HEK293 (cell line): ENCODE data around the gene CIART.
A peak's percentile ranks its signal among the peaks of the same experiment; 100 is the strongest.

Experiments used
- GFI1B ChIP-seq: fragments of 450-650 bp; formaldehyde crosslinking; IDR thresholded peaks from 2 replicates; pipeline ENCODE4 v1.5.1; 2016; ENCODE audit warnings: missing biosample characterization, missing genetic modification characterization
- IKZF3 ChIP-seq: fragments of 450-650 bp; IDR thresholded peaks from 2 replicates; pipeline ENCODE4 v1.5.0; 2018; ENCODE audit warnings: missing biosample characterization, mild to moderate bottlenecking, missing genetic modification characterization, moderate library complexity
- MYNN ChIP-seq: fragments of 450-650 bp; formaldehyde crosslinking; IDR thresholded peaks from 2 replicates; pipeline ENCODE4 v1.5.1; 2016; ENCODE audit warnings: missing biosample characterization, missing genetic modification characterization, borderline replicate concordance
- PRDM1 ChIP-seq: fragments of 450-650 bp; formaldehyde crosslinking; IDR thresholded peaks from 2 replicates; pipeline ENCODE4; 2016; ENCODE audit warnings: missing biosample characterization, missing genetic modification characterization
- RBAK ChIP-seq: fragments of 450-650 bp; formaldehyde crosslinking; IDR thresholded peaks from 2 replicates; pipeline ENCODE4 v1.5.1; 2016; ENCODE audit warnings: missing biosample characterization, missing genetic modification characterization
- SP7 ChIP-seq: fragments of 450-650 bp; formaldehyde crosslinking; IDR thresholded peaks from 2 replicates; pipeline ENCODE4 v1.5.1; 2016; ENCODE audit warnings: missing biosample characterization, missing genetic modification characterization
- YY2 ChIP-seq: fragments of 450-650 bp; formaldehyde crosslinking; IDR thresholded peaks from 2 replicates; pipeline ENCODE4 v1.5.1; 2016; ENCODE audit warnings: missing biosample characterization, missing genetic modification characterization
- ZBTB1 ChIP-seq: fragments of 450-650 bp; formaldehyde crosslinking; IDR thresholded peaks from 2 replicates; pipeline ENCODE4 v1.5.1; 2016; ENCODE audit warnings: missing biosample characterization, missing genetic modification characterization
- ZBTB20 ChIP-seq: fragments of 450-650 bp; formaldehyde crosslinking; IDR thresholded peaks from 2 replicates; pipeline ENCODE4 v1.5.1; 2016; ENCODE audit warnings: missing biosample characterization, missing genetic modification characterization
- ZFHX2 ChIP-seq: fragments of 450-650 bp; formaldehyde crosslinking; conservative IDR thresholded peaks from 2 replicates; pipeline ENCODE4 v1.5.1; 2016; ENCODE audit warnings: missing biosample characterization, missing genetic modification characterization
- ZNF10 ChIP-seq: fragments of 450-650 bp; formaldehyde crosslinking; IDR thresholded peaks from 2 replicates; pipeline ENCODE4 v1.5.1; 2017; ENCODE audit warnings: missing biosample characterization, missing genetic modification characterization
- ZNF133 ChIP-seq: fragments of 450-650 bp; formaldehyde crosslinking; IDR thresholded peaks from 2 replicates; pipeline ENCODE4 v1.5.1; 2016; ENCODE audit warnings: missing biosample characterization, missing genetic modification characterization
- ZNF138 ChIP-seq: fragments of 450-650 bp; formaldehyde crosslinking; IDR thresholded peaks from 2 replicates; pipeline ENCODE4 v1.5.1; 2016; ENCODE audit warnings: missing biosample characterization, missing genetic modification characterization, borderline replicate concordance
- ZNF146 ChIP-seq: fragments of 450-650 bp; formaldehyde crosslinking; IDR thresholded peaks from 2 replicates; pipeline ENCODE4 v1.5.1; 2016; ENCODE audit warnings: missing biosample characterization, missing genetic modification characterization
- ZNF155 ChIP-seq: fragments of 450-650 bp; formaldehyde crosslinking; IDR thresholded peaks from 2 replicates; pipeline ENCODE4 v1.5.1; 2016; ENCODE audit warnings: missing biosample characterization, missing genetic modification characterization
- ZNF175 ChIP-seq: fragments of 450-650 bp; formaldehyde crosslinking; IDR thresholded peaks from 2 replicates; pipeline ENCODE4 v1.5.1; 2016; ENCODE audit warnings: missing biosample characterization, missing genetic modification characterization
- ZNF184 ChIP-seq: fragments of 450-650 bp; IDR thresholded peaks from 2 replicates; pipeline ENCODE4 v1.5.1; 2018; ENCODE audit warnings: missing biosample characterization, mild to moderate bottlenecking, missing genetic modification characterization
- ZNF202 ChIP-seq: fragments of 450-650 bp; formaldehyde crosslinking; IDR thresholded peaks from 2 replicates; pipeline ENCODE4 v1.5.1; 2016; ENCODE audit warnings: missing biosample characterization, missing genetic modification characterization, borderline replicate concordance
- ZNF354C ChIP-seq: fragments of 450-650 bp; formaldehyde crosslinking; IDR thresholded peaks from 2 replicates; pipeline ENCODE4 v1.5.1; 2016; ENCODE audit warnings: missing biosample characterization, missing genetic modification characterization, low read depth, borderline replicate concordance
- ZNF362 ChIP-seq: fragments of 450-650 bp; formaldehyde crosslinking; IDR thresholded peaks from 2 replicates; pipeline ENCODE4 v1.5.1; 2016; ENCODE audit warnings: missing biosample characterization, missing genetic modification characterization
- ZNF391 ChIP-seq: fragments of 450-650 bp; formaldehyde crosslinking; IDR thresholded peaks from 2 replicates; pipeline ENCODE4 v1.5.1; 2016; ENCODE audit warnings: low read depth, missing biosample characterization, missing genetic modification characterization, borderline replicate concordance
- ZNF394 ChIP-seq: fragments of 450-650 bp; formaldehyde crosslinking; IDR thresholded peaks from 2 replicates; pipeline ENCODE4 v1.5.1; 2016; ENCODE audit warnings: missing biosample characterization, missing genetic modification characterization, mild to moderate bottlenecking, moderate library complexity, borderline replicate concordance
- ZNF530 ChIP-seq: fragments of 450-650 bp; formaldehyde crosslinking; IDR thresholded peaks from 2 replicates; pipeline ENCODE4 v1.5.1; 2016; ENCODE audit warnings: low read depth, missing biosample characterization, missing genetic modification characterization
- ZNF548 ChIP-seq: fragments of 450-650 bp; formaldehyde crosslinking; IDR thresholded peaks from 2 replicates; pipeline ENCODE4 v1.5.1; 2016; ENCODE audit warnings: missing biosample characterization, missing genetic modification characterization
- ZNF561 ChIP-seq: fragments of 450-650 bp; IDR thresholded peaks from 2 replicates; pipeline ENCODE4 v1.5.1; 2018; ENCODE audit warnings: missing biosample characterization, missing genetic modification characterization, borderline replicate concordance
- ZNF585B ChIP-seq: fragments of 450-650 bp; formaldehyde crosslinking; IDR thresholded peaks from 2 replicates; pipeline ENCODE4 v1.5.1; 2016; ENCODE audit warnings: missing biosample characterization, missing genetic modification characterization
- ZNF600 ChIP-seq: fragments of 450-650 bp; formaldehyde crosslinking; IDR thresholded peaks from 2 replicates; pipeline ENCODE4 v1.5.1; 2016; ENCODE audit warnings: missing biosample characterization, missing genetic modification characterization
- ZNF610 ChIP-seq: fragments of 450-650 bp; formaldehyde crosslinking; IDR thresholded peaks from 2 replicates; pipeline ENCODE4 v1.5.1; 2016; ENCODE audit warnings: missing biosample characterization, missing genetic modification characterization, borderline replicate concordance
- ZNF623 ChIP-seq: fragments of 450-650 bp; formaldehyde crosslinking; IDR thresholded peaks from 2 replicates; pipeline ENCODE4 v1.5.1; 2016; ENCODE audit warnings: missing biosample characterization, missing genetic modification characterization
- ZNF626 ChIP-seq: fragments of 450-650 bp; sonication (Bioruptor Pico); formaldehyde crosslinking; IDR thresholded peaks from 2 replicates; pipeline ENCODE4 v1.5.1; 2018; ENCODE audit warnings: missing biosample characterization, missing genetic modification characterization, inconsistent platforms
- ZNF660 ChIP-seq: fragments of 450-650 bp; IDR thresholded peaks from 2 replicates; pipeline ENCODE4 v1.5.1; 2018; ENCODE audit warnings: missing biosample characterization, mild to moderate bottlenecking, missing genetic modification characterization
- ZNF704 ChIP-seq: fragments of 450-650 bp; formaldehyde crosslinking; IDR thresholded peaks from 2 replicates; pipeline ENCODE4 v1.5.1; 2016; ENCODE audit warnings: missing biosample characterization, missing genetic modification characterization
- ZNF707 ChIP-seq: fragments of 450-650 bp; formaldehyde crosslinking; IDR thresholded peaks from 2 replicates; pipeline ENCODE4 v1.5.1; 2016; ENCODE audit warnings: missing biosample characterization, missing genetic modification characterization
- ZNF768 ChIP-seq: fragments of 450-650 bp; formaldehyde crosslinking; IDR thresholded peaks from 2 replicates; pipeline ENCODE4 v1.5.1; 2018; ENCODE audit warnings: missing biosample characterization, mild to moderate bottlenecking, missing genetic modification characterization
- ZSCAN23 ChIP-seq: fragments of 450-650 bp; formaldehyde crosslinking; IDR thresholded peaks from 2 replicates; pipeline ENCODE4 v1.5.1; 2016; ENCODE audit warnings: missing biosample characterization, missing genetic modification characterization
- ZXDB ChIP-seq: fragments of 450-650 bp; formaldehyde crosslinking; IDR thresholded peaks from 2 replicates; pipeline ENCODE4 v1.5.1; 2016; ENCODE audit warnings: missing biosample characterization, missing genetic modification characterization
- TF ChIP-seq, protein P1 (sequence below): fragments of 450-650 bp; formaldehyde crosslinking; IDR thresholded peaks from 2 replicates; pipeline ENCODE4 v1.5.1; 2016; ENCODE audit warnings: missing biosample characterization, missing genetic modification characterization
- TF ChIP-seq, protein P2 (sequence below): sonication (generic); formaldehyde crosslinking; IDR thresholded peaks from 2 replicates; pipeline ENCODE4 v1.8.1; 2022; ENCODE audit warnings: mild to moderate bottlenecking, moderate library complexity, missing genetic modification reagents

The CIART gene

GRCh38 chr1:150259758-150260669 is 22.3 kb upstream of the CIART start (continued):
- TF ChIP-seq ZNF704 (tag by site-specific recombination) (no peak), ZNF623 (tag by site-specific recombination) (no peak), ZNF530 (tag by site-specific recombination) (no peak), ZNF138 (no peak), ZNF561 (no peak), ZNF175 (tag by site-specific recombination) (no peak), PRDM1 (tag by site-specific recombination) (0 out of 2 replicates have a peak, but pooled peaks have one; percentile 10), ZNF610 (tag by site-specific recombination) (no peak), ZNF10 (no peak), ZNF548 (tag by site-specific recombination) (no peak), MYNN (tag by site-specific recombination) (no peak), ZNF146 (tag by site-specific recombination) (no peak), YY2 (no peak), GFI1B (tag by site-specific recombination) (no peak), ZNF354C (tag by site-specific recombination) (no peak), ZNF155 (tag by site-specific recombination) (no peak), ZNF768 (no peak), ZNF391 (tag by site-specific recombination) (no peak), ZNF394 (tag by site-specific recombination) (no peak), SP7 (tag by site-specific recombination) (peak; percentile 38), ZBTB20 (tag by site-specific recombination) (peak; percentile 45; the same call in 1 of the 2 replicates), ZBTB1 (tag by site-specific recombination) (no peak), ZNF626 (no peak), ZNF600 (peak; percentile 84), ZSCAN23 (no peak), ZNF362 (tag by site-specific recombination) (no peak), ZNF585B (no peak), ZNF202 (tag by site-specific recombination) (no peak), ZNF660 (0 out of 2 replicates have a peak, but pooled peaks have one; percentile 24), RBAK (tag by site-specific recombination) (no peak), ZFHX2 (tag by site-specific recombination) (peak; percentile 43; the same call in 1 of the 2 replicates), ZXDB (tag by site-specific recombination) (no peak), ZNF707 (tag by site-specific recombination) (no peak), ZNF133 (tag by site-specific recombination) (no peak), ZNF184 (tag by site-specific recombination) (no peak), IKZF3 (tag by site-specific recombination) (peak; percentile 70)
- TF ChIP-seq, protein P1, sequence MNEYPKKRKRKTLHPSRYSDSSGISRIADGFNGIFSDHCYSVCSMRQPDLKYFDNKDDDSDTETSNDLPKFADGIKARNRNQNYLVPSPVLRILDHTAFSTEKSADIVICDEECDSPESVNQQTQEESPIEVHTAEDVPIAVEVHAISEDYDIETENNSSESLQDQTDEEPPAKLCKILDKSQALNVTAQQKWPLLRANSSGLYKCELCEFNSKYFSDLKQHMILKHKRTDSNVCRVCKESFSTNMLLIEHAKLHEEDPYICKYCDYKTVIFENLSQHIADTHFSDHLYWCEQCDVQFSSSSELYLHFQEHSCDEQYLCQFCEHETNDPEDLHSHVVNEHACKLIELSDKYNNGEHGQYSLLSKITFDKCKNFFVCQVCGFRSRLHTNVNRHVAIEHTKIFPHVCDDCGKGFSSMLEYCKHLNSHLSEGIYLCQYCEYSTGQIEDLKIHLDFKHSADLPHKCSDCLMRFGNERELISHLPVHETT (tag by site-specific recombination) = no peak
- TF ChIP-seq, protein P2, sequence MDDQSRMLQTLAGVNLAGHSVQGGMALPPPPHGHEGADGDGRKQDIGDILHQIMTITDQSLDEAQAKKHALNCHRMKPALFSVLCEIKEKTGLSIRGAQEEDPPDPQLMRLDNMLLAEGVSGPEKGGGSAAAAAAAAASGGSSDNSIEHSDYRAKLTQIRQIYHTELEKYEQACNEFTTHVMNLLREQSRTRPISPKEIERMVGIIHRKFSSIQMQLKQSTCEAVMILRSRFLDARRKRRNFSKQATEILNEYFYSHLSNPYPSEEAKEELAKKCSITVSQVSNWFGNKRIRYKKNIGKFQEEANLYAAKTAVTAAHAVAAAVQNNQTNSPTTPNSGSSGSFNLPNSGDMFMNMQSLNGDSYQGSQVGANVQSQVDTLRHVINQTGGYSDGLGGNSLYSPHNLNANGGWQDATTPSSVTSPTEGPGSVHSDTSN (CRISPR knock-in tag) = 0 out of 2 replicates have a peak, but pooled peaks have one; percentile 52
